GM18511 (cell line): ENCODE measurements around the gene NPIPA1.
"Not testable (repeated sequence)": the region's sequence is repeated elsewhere in the genome, so short reads cannot be mapped to it uniquely, and the experiment has no call there.

Experiments
- ATAC-seq: cut with Tn5 transposase; IDR thresholded peaks from one replicate; pipeline ENCODE4 v1.9.1; 2021; ENCODE audit warnings: mild to moderate bottlenecking, moderate library complexity; ENCODE audit not compliant: unreplicated experiment

NPIPA1 gene

GRCh38 chr16:14937143-14937542 is at the start of gene NPIPA1:
Gene NPIPA1 (plus strand): TSS chr16:14937443. CDS start chr16:14937443, 0 bp downstream.
- not testable (repeated sequence) for ATAC-seq

GRCh38 chr16:14892111-14892510 is 45.1 kb upstream of the NPIPA1 start:
- not testable (repeated sequence) for ATAC-seq

GRCh38 chr16:14895382-14895781 is 41.9 kb upstream of the NPIPA1 start:
- ATAC-seq = not testable (repeated sequence)

DNA sequence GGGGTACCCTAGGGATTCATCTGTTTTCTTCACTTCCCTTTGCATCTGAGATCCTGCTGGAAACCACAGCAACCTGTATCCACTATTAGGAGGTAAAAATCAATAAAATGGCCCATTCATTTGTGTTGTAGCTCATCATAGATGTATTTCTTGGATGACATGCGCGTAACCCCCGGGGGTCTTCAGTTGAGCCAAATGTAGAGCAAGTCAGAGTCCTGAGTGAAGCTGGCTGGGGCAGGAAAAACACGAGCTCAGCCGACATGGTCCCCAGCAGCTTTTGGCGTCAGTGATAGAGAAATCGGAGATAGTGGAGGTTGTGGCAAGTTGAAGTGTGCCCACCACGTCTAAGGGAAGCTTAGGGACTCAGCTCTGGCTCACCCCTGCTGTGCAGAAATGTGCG is 41.2 kb upstream of the NPIPA1 start:
- not testable (repeated sequence) for ATAC-seq

DNA sequence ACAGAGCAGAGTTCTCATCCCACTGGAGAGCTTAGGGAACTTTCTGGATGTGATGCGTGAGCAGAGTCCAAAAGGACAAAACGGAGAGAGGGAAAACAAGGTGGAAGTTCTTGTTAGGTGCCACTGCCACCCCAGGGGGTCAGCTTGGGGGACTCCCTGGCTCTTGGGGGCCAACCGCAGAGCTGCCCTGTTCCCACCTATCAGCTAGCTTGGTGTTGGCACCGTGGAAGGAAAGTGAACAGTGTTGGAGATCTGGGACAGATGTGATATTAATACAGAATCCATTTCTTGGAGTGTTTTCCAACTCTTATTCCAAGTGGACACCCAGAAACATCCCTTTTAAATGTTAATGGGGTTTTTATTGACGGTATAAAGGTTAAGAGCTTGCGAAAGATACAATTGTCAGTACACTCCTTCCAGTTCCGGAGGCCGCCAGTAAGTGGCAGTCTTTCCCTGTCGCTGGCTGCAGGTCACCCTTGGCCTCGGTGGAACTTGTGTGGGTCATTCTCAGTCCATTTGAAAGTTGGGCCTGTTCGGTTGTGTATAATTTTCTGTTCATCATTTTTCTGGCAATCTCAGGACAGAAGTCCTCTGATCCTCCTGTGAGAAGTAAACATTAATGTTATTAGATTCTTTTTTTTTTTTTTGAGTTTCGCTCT is 40.1 kb upstream of the NPIPA1 start:
- not testable (repeated sequence) for ATAC-seq

DNA sequence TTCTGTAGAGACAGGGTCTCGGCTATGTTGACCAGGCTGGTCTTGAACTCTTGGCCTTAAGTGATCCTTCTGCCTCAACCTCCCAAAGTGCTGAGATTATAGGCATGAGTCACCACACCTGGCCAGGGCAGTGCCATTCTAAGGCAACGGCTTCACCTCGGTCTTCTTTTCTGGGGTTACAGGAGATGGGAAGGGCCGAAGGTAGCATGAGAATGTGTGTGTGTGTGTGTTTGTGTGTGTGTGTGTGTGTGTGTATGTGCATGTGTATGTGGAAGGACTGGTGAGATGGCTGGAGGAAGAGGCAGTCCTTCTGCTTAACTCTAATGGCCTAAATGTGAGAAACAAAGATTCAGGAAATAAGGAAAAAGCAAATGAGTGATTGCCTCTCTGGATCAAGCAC is 39.1 kb upstream of the NPIPA1 start:
- not testable (repeated sequence) for ATAC-seq

- ATAC-seq = not testable (repeated sequence)
These were observed 33.9 kb upstream of the NPIPA1 start for GRCh38 chr16:14903191-14903957.

GRCh38 chr16:14909744-14910143 is 27.5 kb upstream of the NPIPA1 start:
- ATAC-seq = not testable (repeated sequence)

GRCh38 chr16:14910833-14911629 is 26.2 kb upstream of the NPIPA1 start:
- ATAC-seq = not testable (repeated sequence)

DNA sequence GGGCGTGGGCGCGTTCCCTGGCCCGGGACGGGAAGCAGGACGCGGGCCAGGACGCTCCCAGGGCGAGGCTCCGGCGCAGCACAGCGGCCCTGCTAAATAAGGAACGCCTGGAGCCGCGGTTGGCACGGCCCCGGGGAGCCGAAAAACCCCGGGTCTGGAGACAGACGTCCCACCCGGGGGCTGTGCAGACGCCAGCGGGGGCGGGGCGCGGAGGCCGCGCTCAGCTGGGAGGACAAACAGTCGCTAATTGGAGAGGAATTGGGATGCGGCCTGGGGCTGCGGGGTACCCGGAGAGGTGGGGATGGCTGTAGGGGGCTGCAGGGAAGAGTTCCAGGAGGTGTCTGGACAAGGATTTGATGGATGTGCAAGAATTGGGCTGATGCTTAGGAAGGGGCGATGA is 25.3 kb upstream of the NPIPA1 start:
- ATAC-seq = not testable (repeated sequence)

DNA sequence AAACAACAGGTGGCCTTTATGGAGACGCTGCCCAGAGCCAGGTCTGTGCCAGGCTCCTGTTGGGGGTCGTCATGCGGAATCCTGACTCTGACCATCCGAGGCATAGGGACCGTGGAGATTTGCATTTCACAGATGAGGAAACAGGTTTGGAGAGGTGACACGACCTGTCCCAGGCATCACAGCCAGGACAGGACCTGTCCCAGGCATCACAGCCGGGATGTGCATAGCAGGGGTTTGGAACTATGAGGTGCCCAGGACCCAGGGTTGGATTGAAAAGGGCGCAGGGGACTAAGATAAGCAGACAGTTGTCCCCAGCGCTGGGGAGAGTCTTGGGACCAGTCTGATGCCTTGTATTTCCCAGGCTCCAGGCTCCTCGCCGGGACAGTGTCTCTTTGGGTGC is 24.7 kb upstream of the NPIPA1 start:
- ATAC-seq = not testable (repeated sequence)

GRCh38 chr16:14918504-14918903 is 18.7 kb upstream of the NPIPA1 start:
- not testable (repeated sequence) for ATAC-seq

DNA sequence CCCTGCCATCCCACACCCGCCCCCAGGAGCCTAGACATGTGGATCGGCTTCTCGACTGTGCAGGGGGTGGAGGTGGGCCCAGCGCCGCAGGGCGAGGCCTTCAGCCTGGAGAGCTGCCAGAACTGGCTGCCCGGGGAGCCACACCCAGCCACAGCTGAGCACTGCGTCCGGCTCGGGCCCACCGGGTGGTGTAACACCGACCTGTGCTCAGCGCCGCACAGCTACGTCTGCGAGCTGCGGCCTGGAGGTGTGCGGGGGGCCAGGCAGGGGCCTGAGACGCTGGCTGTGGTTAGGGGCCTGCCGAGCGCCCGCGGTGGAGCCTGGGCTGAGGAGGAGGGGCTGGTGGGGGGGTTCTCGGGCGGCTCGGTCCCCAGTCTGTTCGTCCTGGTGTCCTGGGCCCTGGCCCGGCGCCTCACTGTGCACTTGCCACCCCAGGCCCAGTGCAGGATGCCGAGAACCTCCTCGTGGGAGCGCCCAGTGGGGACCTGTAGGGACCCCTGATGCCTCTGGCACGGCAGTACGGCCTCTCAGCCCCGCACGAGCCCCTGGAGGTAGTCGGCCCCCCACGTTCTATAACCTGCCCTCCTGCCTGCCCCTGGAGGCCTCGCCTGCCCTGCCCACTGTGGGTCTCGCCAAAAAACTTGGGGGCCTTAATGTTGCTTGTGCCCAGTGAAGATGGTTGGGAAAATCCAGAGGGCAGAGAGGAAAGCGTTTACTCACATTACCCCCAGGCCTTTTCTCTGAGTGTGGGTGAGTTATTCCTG is 17.2 kb upstream of the NPIPA1 start:
- ATAC-seq = not testable (repeated sequence)

- not testable (repeated sequence) for ATAC-seq
These were observed 15.0 kb upstream of the NPIPA1 start for GRCh38 chr16:14922285-14922684.

- ATAC-seq = not testable (repeated sequence)
These were observed 14.3 kb upstream of the NPIPA1 start for GRCh38 chr16:14922968-14923367.

DNA sequence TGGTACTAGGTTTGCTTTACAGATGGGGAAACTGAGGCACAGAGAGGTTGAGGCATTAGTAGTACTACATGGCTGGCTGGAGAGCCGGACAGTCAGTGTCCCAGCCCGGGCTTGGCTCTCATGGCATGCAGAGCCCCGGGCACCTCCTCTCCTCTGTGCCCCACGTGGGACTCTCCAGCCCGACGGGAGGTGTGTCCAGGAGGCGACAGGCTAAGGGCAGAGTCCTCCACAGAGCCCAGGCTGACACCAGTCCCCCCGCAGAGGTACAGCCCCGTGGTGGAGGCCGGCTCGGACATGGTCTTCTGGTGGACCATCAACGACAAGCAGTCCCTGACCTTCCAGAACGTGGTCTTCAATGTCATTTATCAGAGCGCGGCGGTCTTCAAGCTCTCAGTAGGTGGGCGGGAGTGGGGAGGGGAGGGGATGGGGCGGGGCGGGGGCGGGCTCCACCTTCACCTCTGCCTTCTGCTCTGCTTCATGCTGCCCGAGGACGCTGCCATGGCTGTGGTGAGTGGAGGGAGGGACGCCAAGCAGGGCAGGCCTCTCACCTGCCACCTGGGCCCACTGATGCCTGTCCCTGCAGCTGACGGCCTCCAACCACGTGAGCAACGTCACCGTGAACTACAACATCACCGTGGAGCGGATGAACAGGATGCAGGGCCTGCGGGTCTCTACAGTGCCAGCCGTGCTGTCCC is 13.7 kb upstream of the NPIPA1 start:
- ATAC-seq = not testable (repeated sequence)

DNA sequence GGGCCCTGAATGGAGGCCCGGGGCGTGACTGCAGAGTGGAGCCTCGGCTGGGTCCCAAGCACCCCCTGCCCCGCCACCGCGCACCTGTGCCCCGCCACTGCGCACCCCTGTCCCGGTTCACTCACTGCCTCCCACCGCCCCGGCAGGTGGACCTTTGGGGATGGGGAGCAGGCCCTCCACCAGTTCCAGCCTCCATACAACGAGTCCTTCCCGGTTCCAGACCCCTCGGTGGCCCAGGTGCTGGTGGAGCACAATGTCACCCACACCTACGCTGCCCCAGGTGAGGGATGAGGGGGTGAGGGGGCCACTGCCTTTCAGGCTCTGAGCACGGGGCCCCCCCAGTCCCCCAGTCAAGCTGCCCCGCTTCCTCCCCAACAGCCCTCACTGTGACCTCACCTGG is 12.9 kb upstream of the NPIPA1 start:
- ATAC-seq = not testable (repeated sequence)

DNA sequence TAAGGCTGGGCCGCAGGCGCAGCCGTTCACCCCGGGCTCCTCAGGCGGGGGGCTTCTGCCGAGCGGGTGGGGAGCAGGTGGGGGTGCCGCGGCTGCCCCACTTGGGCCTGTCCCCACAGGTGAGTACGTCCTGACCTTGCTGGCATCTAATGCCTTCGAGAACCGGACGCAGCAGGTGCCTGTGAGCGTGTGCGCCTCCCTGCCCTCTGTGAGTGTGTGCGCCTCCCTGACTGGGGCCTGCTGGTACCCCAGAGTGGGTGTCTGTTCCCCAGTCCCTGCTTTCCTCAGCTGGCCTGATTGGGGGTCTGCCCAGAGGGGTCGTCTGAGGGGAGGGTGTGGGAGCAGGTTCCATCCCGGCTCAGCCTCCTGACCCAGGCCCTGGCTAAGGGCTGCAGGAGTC is 12.3 kb upstream of the NPIPA1 start:
- ATAC-seq = not testable (repeated sequence)

- ATAC-seq = not testable (repeated sequence)
These were observed 9.1 kb upstream of the NPIPA1 start for GRCh38 chr16:14928064-14928714.
